ENCODE results near the gene PLCG2. TPM values are rescaled to one million over a fixed set of nuclear protein-coding genes. Genes with fewer than 3 reads are reported as not detected.

Gene PLCG2
- total RNA-seq, 2 donors from 2014 or later = 11.6 to 30.9 TPM

GRCh38 chr16:81785138-81785924, 6.2 kb downstream of the PLCG2 start:
- TF ChIP-seq CTCF (IDR thresholded peaks at IDR 0.05) = no peak

GRCh38 chr16:81786321-81786720, 7.2 kb downstream of the PLCG2 start:
- H3K9me3 ChIP-seq = no peaks in the 10 kb centered on the region
- H3K4me3 ChIP-seq = no peak overlapping the region
- no peaks in the 10 kb centered on the region for H3K4me1 ChIP-seq (ENCODE audit: control insufficient read depth in 1 of 2, low read depth in 2 of 2)
- ATAC-seq (ENCODE audit: insufficient number of reproducible peaks, low FRiP score, low read depth) = no peak
- no peaks in the 10 kb centered on the region for H3K36me3 ChIP-seq
- no peak for TF ChIP-seq CTCF (IDR thresholded peaks at IDR 0.05)
- DNase-seq (ENCODE audit: low spot score) = no peak
- no peak overlapping the region for H3K27ac ChIP-seq
- H3K27me3 ChIP-seq (replicated peaks; ENCODE audit: insufficient read depth) = no peaks in the 10 kb centered on the region

More at GRCh38 chr16:81785138-81785924, 6.2 kb downstream of the PLCG2 start:
- no peak for ATAC-seq (ENCODE audit: insufficient number of reproducible peaks, low FRiP score, low read depth)
- Histone ChIP-seq H3K27me3 (replicated peaks; ENCODE audit: insufficient read depth) (no peaks in the 10 kb centered on the region), H3K9me3 (no peaks in the 10 kb centered on the region), H3K4me3 (no peak overlapping the region), H3K4me1 (ENCODE audit: control insufficient read depth in 1 of 2, low read depth in 2 of 2) (peaks cover 0 to 2% of the 10 kb centered on the region in 2 donors), H3K27ac (no peak overlapping the region), H3K36me3 (no peaks in the 10 kb centered on the region)
- DNase-seq (ENCODE audit: low spot score) = no peak

- DNase-seq (ENCODE audit: low spot score) = no peak
Measured at GRCh38 chr16:81786868-81787267, 7.8 kb downstream of the PLCG2 start.

GRCh38 chr16:81787659-81788058, 8.6 kb downstream of the PLCG2 start:
- ATAC-seq (ENCODE audit: insufficient number of reproducible peaks, low FRiP score, low read depth) (no peak), DNase-seq (ENCODE audit: low spot score) (no peak)
- H3K36me3 ChIP-seq = no peaks in the 10 kb centered on the region
- no peaks in the 10 kb centered on the region for H3K4me1 ChIP-seq (ENCODE audit: control insufficient read depth in 1 of 2, low read depth in 2 of 2)
- H3K9me3 ChIP-seq = no peaks in the 10 kb centered on the region
- no peak overlapping the region for H3K4me3 ChIP-seq
- H3K27me3 ChIP-seq (replicated peaks; ENCODE audit: insufficient read depth) = no peaks in the 10 kb centered on the region
- H3K27ac ChIP-seq = no peak overlapping the region
- TF ChIP-seq CTCF (IDR thresholded peaks at IDR 0.05) = no peak

More at GRCh38 chr16:81786868-81787267, 7.8 kb downstream of the PLCG2 start:
- Histone ChIP-seq H3K9me3 (no peaks in the 10 kb centered on the region), H3K27ac (no peak overlapping the region), H3K36me3 (no peaks in the 10 kb centered on the region), H3K27me3 (replicated peaks; ENCODE audit: insufficient read depth) (no peaks in the 10 kb centered on the region), H3K4me1 (ENCODE audit: control insufficient read depth in 1 of 2, low read depth in 2 of 2) (no peaks in the 10 kb centered on the region), H3K4me3 (no peak overlapping the region)
- no peak for ATAC-seq (ENCODE audit: insufficient number of reproducible peaks, low FRiP score, low read depth)
- no peak for TF ChIP-seq CTCF (IDR thresholded peaks at IDR 0.05)

- DNase-seq (ENCODE audit: low spot score) (no peak), ATAC-seq (ENCODE audit: insufficient number of reproducible peaks, low FRiP score, low read depth) (no peak)
- Histone ChIP-seq H3K4me3 (no peak overlapping the region), H3K4me1 (ENCODE audit: control insufficient read depth in 1 of 2, low read depth in 2 of 2) (no peaks in the 10 kb centered on the region), H3K27ac (no peak overlapping the region), H3K9me3 (no peaks in the 10 kb centered on the region), H3K36me3 (no peaks in the 10 kb centered on the region), H3K27me3 (replicated peaks; ENCODE audit: insufficient read depth) (no peaks in the 10 kb centered on the region)
- no peak for TF ChIP-seq CTCF (IDR thresholded peaks at IDR 0.05)
Measured at GRCh38 chr16:81790277-81790676, 11.2 kb downstream of the PLCG2 start.
